Vagina (tissue), 2 donors: ENCODE measurements around the gene IPP. TPM values are rescaled to one million over a fixed set of nuclear protein-coding genes. Genes with fewer than 3 reads are reported as not detected.
A peak's percentile ranks its signal among the peaks of the same experiment; 100 is the strongest.

Experiments
- DNase-seq, 2 donors: peaks; one replicate each; pipeline ENCODE4 v3.0.0-alpha.2; 2017; ENCODE audit errors: extremely low spot score in 2 of 2
- H3K27ac ChIP-seq: fragments of 200-600 bp; sonication (generic); one replicate; pipeline ENCODE4 v1.5.1; 2019
- H3K27me3 ChIP-seq: fragments of 200-600 bp; sonication (generic); one replicate; pipeline ENCODE4 v1.5.1; 2019
- H3K36me3 ChIP-seq, 2 donors: fragments of 200-600 bp; sonication (generic); one replicate each; pipeline ENCODE4 v1.5.1; 2017 to 2019
- H3K4me1 ChIP-seq: fragments of 200-600 bp; sonication (generic); one replicate; pipeline ENCODE4 v1.5.1; 2019
- H3K4me3 ChIP-seq, 2 donors: fragments of 200-600 bp; sonication (generic); 1 replicate in 1 of 2; 2 replicates in 1 of 2; pipeline ENCODE4 v1.5.1; 2016 to 2019
- H3K9me3 ChIP-seq: fragments of 200-600 bp; sonication (generic); one replicate; pipeline ENCODE4 v1.5.1; 2019
- CTCF ChIP-seq, 3 experiments: fragments of 450-650 bp in 2 of 3; fragments of 200-600 bp in 1 of 3; sonication (generic) in 1 of 3; IDR thresholded peaks; one replicate each; pipeline ENCODE4 v1.5.1; 2017 to 2019; ENCODE audit warnings: antibody characterized with exemption in 3 of 3, mild to moderate bottlenecking in 2 of 3, moderate library complexity in 2 of 3
- POLR2A ChIP-seq, 2 donors: fragments of 450-650 bp; IDR thresholded peaks; one replicate each; pipeline ENCODE4 v1.6.1; 2017; ENCODE audit warnings: antibody characterized with exemption in 2 of 2, mild to moderate bottlenecking in 2 of 2, moderate library complexity in 2 of 2
- POLR2AphosphoS5 ChIP-seq, 2 donors: sonication (generic); formaldehyde crosslinking; IDR thresholded peaks; one replicate each; pipeline ENCODE4 v1.9.0; 2017; ENCODE audit warnings: antibody characterized with exemption in 2 of 2, mild to moderate bottlenecking in 2 of 2, low read depth in 1 of 2; ENCODE audit not compliant: insufficient read depth in 1 of 2
- intact Hi-C: fragments of 100-400 bp; cut with DNase I; formaldehyde crosslinking; loops from one replicate; pipeline ENCODE4 v1.15.1; 2023
- total RNA-seq: library from RNA; depleted of rRNA; stranded (reverse); fragments of >200 nt; gene quantifications from one replicate; pipeline ENCODE4 v1.2.3, GENCODE V29; 2016

The IPP gene
- total RNA-seq: 5.6 TPM

- peak within 1 kb of the TSS; percentile 96 for H3K27ac ChIP-seq
These were observed at the start of gene IPP for GRCh38 chr1:45750298-45751038. IPP (minus strand) TSS chr1:45750653; CDS start chr1:45746411, 4,242 bp downstream.

GRCh38 chr1:45796946-45797345, 46.5 kb upstream of the IPP start:
- TF ChIP-seq POLR2A (IDR thresholded peaks at IDR 0.05) (no peak), CTCF (IDR thresholded peaks at IDR 0.05) (no peak), POLR2AphosphoS5 (IDR thresholded peaks at IDR 0.05; ENCODE audit: insufficient read depth in 1 of 2, low read depth in 1 of 2) (no peak)
- intact Hi-C loops: no loop called here
- Histone ChIP-seq H3K9me3 (no peaks in the 10 kb centered on the region), H3K4me1 (peaks cover under 1% of the 10 kb centered on the region), H3K27me3 (no peaks in the 10 kb centered on the region), H3K4me3 (no peak overlapping the region), H3K27ac (no peak overlapping the region), H3K36me3 (no peaks in the 10 kb centered on the region)
- DNase-seq: no peak

More at GRCh38 chr1:45750298-45751038, at the start of gene IPP:
- peaks cover 5% of the 10 kb centered on the region for H3K9me3 ChIP-seq
- H3K4me3 ChIP-seq: peak within 1 kb of the TSS; percentile 54 to 78
- H3K36me3 ChIP-seq: no peaks in the 10 kb centered on the region
- H3K4me1 ChIP-seq: peaks cover 15% of the 10 kb centered on the region
- intact Hi-C loops: no loop called here
- no peaks in the 10 kb centered on the region for H3K27me3 ChIP-seq
- DNase-seq: peak; percentile 96 to 97
- TF ChIP-seq CTCF (IDR thresholded peaks at IDR 0.05): peak in 1 of 3 experiments; percentile 60
- peak; percentile 95 to 98 for TF ChIP-seq POLR2AphosphoS5 (IDR thresholded peaks at IDR 0.05; ENCODE audit: insufficient read depth in 1 of 2, low read depth in 1 of 2)
- TF ChIP-seq POLR2A (IDR thresholded peaks at IDR 0.05): peak; percentile 7 to 87

GRCh38 chr1:45796381-45796780, 45.9 kb upstream of the IPP start:
- TF ChIP-seq POLR2A (IDR thresholded peaks at IDR 0.05) (no peak), POLR2AphosphoS5 (IDR thresholded peaks at IDR 0.05; ENCODE audit: insufficient read depth in 1 of 2, low read depth in 1 of 2) (no peak), CTCF (IDR thresholded peaks at IDR 0.05) (no peak)
- H3K27me3 ChIP-seq: no peaks in the 10 kb centered on the region
- DNase-seq: no peak
- intact Hi-C loops: no loop called here
- no peaks in the 10 kb centered on the region for H3K9me3 ChIP-seq
- H3K4me3 ChIP-seq: no peak overlapping the region
- no peaks in the 10 kb centered on the region for H3K36me3 ChIP-seq
- no peaks in the 10 kb centered on the region for H3K4me1 ChIP-seq
- H3K27ac ChIP-seq: no peak overlapping the region

- Histone ChIP-seq H3K27ac (no peak overlapping the region), H3K36me3 (no peaks in the 10 kb centered on the region), H3K9me3 (no peaks in the 10 kb centered on the region), H3K27me3 (no peaks in the 10 kb centered on the region), H3K4me3 (no peak overlapping the region), H3K4me1 (no peaks in the 10 kb centered on the region)
- no peak for DNase-seq
- TF ChIP-seq CTCF (IDR thresholded peaks at IDR 0.05) (no peak), POLR2A (IDR thresholded peaks at IDR 0.05) (no peak), POLR2AphosphoS5 (IDR thresholded peaks at IDR 0.05; ENCODE audit: insufficient read depth in 1 of 2, low read depth in 1 of 2) (no peak)
- intact Hi-C loops: no loop called here
These were observed 43.6 kb upstream of the IPP start for GRCh38 chr1:45793942-45794604.

- no peak overlapping the region for H3K4me3 ChIP-seq
- no peaks in the 10 kb centered on the region for H3K36me3 ChIP-seq
- H3K4me1 ChIP-seq: no peaks in the 10 kb centered on the region
- no peak for DNase-seq
- no peak for TF ChIP-seq POLR2A (IDR thresholded peaks at IDR 0.05)
- TF ChIP-seq CTCF (IDR thresholded peaks at IDR 0.05): no peak
- no peak for TF ChIP-seq POLR2AphosphoS5 (IDR thresholded peaks at IDR 0.05; ENCODE audit: insufficient read depth in 1 of 2, low read depth in 1 of 2)
- H3K27me3 ChIP-seq: no peaks in the 10 kb centered on the region
- intact Hi-C loops: no loop called here
- no peaks in the 10 kb centered on the region for H3K9me3 ChIP-seq
- no peak overlapping the region for H3K27ac ChIP-seq
These were observed 42.3 kb upstream of the IPP start for GRCh38 chr1:45792744-45793143.
